K562 (cell line): ENCODE results near the gene CRCP. TPM values are rescaled to one million over a fixed set of nuclear protein-coding genes. Genes with fewer than 3 reads are reported as not detected.

ENCODE experiments used
- ATAC-seq: fragments of 200-7000 bp; cut with Tn5 transposase; 3 replicates; pipeline ENCODE4 v1.9.1; 2020; ENCODE audit warnings: moderate library complexity
- BruUV-seq: library from RNA; stranded (reverse); fragments of 400-500 nt; replicated peaks from 2 replicates; lab custom pipeline; 2021; lab: Mats Ljungman, UMichigan
- CTCF ChIA-PET: fragments of 300-600 bp; formaldehyde crosslinking; extraction: SDS; loops from one replicate; lab custom pipeline; 2021; ENCODE audit warnings: low intra/inter-chr PET ratio; lab: Yijun Ruan, JAX
- POLR2A ChIA-PET: fragments of 300-600, 350-650 bp; sonication (Branson Sonifier 250); formaldehyde crosslinking; extraction: SDS; loops from one replicate; lab custom pipeline; 2021; ENCODE audit warnings: antibody characterized with exemption, inconsistent platforms; lab: Yijun Ruan, JAX
- DNase-seq, 4 experiments: peaks; one replicate each; pipeline versions ENCODE4 v3.0.0 to v3.0.0-alpha.2; 2011 to 2018; ENCODE audit warnings: low spot score in 3 of 4, mixed read lengths in 3 of 4; ENCODE audit errors: extremely low read depth in 1 of 4
- FAIRE-seq: peaks from 2 replicates; lab custom pipeline; 2011; peaks lifted over from hg19 to GRCh38; lab: Jason Lieb, UNC
- H2AFZ ChIP-seq: 2 replicates; pipeline ENCODE4 v1.6.0; 2011; ENCODE audit warnings: low read depth, low read length, control low read depth, inconsistent platforms
- H3K27ac ChIP-seq: fragments of 200-600 bp; 3 replicates; pipeline ENCODE4 v1.8.0; 2011; ENCODE audit warnings: low read depth, mild to moderate bottlenecking, control low read depth, inconsistent platforms, low read length, moderate library complexity, mixed read lengths; ENCODE audit errors: extremely low read depth
- H3K27me3 ChIP-seq, 2 experiments: fragments of 300-600 bp in 1 of 2; 2 replicates in 1 of 2; 3 replicates in 1 of 2; pipeline versions ENCODE4 v1.6.0 to v1.8.0; 2011; ENCODE audit warnings: inconsistent platforms in 2 of 2, low read length in 2 of 2, mild to moderate bottlenecking in 1 of 2, mixed read lengths in 1 of 2, moderate library complexity in 1 of 2; ENCODE audit not compliant: control insufficient read depth in 2 of 2, insufficient read depth in 2 of 2
- H3K36me3 ChIP-seq: fragments of 300-600 bp; 3 replicates; pipeline ENCODE4 v1.8.0; 2011; ENCODE audit warnings: mild to moderate bottlenecking, low read length, inconsistent platforms; ENCODE audit not compliant: control insufficient read depth, insufficient read depth
- H3K4me1 ChIP-seq, 2 experiments: fragments of 200-600 bp in 1 of 2; replicated peaks in 1 of 2; 2 replicates in 1 of 2; 3 replicates in 1 of 2; pipeline versions ENCODE4 v1.5.1 to v1.8.0; 2011; ENCODE audit warnings: inconsistent platforms in 2 of 2, low read length in 2 of 2, mild to moderate bottlenecking in 1 of 2, mixed read lengths in 1 of 2, moderate library complexity in 1 of 2; ENCODE audit not compliant: control insufficient read depth in 2 of 2, insufficient read depth in 2 of 2
- H3K4me2 ChIP-seq: 2 replicates; pipeline ENCODE4 v1.6.1; 2011; ENCODE audit warnings: low read length, control low read depth, inconsistent platforms, mixed read lengths; ENCODE audit not compliant: insufficient read depth
- H3K4me3 ChIP-seq: fragments of 200-600 bp; sonication (generic), shearing (Covaris generic); 2 replicates; pipeline ENCODE4 v1.5.1; 2016; ENCODE audit warnings: control low read depth, inconsistent platforms
- H3K79me2 ChIP-seq: fragments of 200-600 bp; 3 replicates; pipeline ENCODE4 v1.8.0; 2011; ENCODE audit warnings: low read length, inconsistent platforms; ENCODE audit not compliant: control insufficient read depth, insufficient read depth
- H3K9ac ChIP-seq, 2 experiments: 2 replicates each; pipeline versions ENCODE4 v1.6.0 to v1.6.1; 2011; ENCODE audit warnings: low read depth in 2 of 2, low read length in 2 of 2, control low read depth in 1 of 2, inconsistent platforms in 1 of 2, mild to moderate bottlenecking in 1 of 2, mixed read lengths in 1 of 2; ENCODE audit not compliant: insufficient read depth in 1 of 2
- H3K9me1 ChIP-seq: one replicate; pipeline ENCODE4 v1.6.0; 2011; ENCODE audit warnings: inconsistent platforms, mild to moderate bottlenecking, low read length, moderate library complexity; ENCODE audit not compliant: control insufficient read depth, insufficient read depth
- H3K9me3 ChIP-seq: replicated peaks from 2 replicates; pipeline ENCODE4 v1.5.1; 2011; ENCODE audit warnings: low read depth, low read length, inconsistent platforms; ENCODE audit not compliant: control insufficient read depth, insufficient read depth
- H4K20me1 ChIP-seq: replicated peaks from 2 replicates; pipeline ENCODE4 v1.6.1; 2011; ENCODE audit warnings: low read length, inconsistent platforms, mixed read lengths; ENCODE audit not compliant: control insufficient read depth, insufficient read depth
- CBX2 ChIP-seq: fragments of 200-600 bp; sonication (generic); IDR thresholded peaks from one replicate; pipeline ENCODE4 v1.6.1; 2012; ENCODE audit warnings: mild to moderate bottlenecking, low read length, inconsistent platforms; ENCODE audit not compliant: insufficient read depth, poor library complexity, severe bottlenecking
- CSDE1 ChIP-seq, 2 experiments: fragments of 450-650 bp; IDR thresholded peaks; 2 replicates each; pipeline ENCODE4 v1.6.1; 2016; ENCODE audit warnings: mild to moderate bottlenecking in 1 of 2
- GMEB1 ChIP-seq: fragments of 250-450 bp; sonication (Bioruptor Pico); IDR thresholded peaks from 2 replicates; pipeline ENCODE4 v1.4.0; 2020; ENCODE audit warnings: mild to moderate bottlenecking
- ZBTB26 ChIP-seq: fragments of 450-650 bp; formaldehyde crosslinking; IDR thresholded peaks from 2 replicates; pipeline ENCODE4 v1.4.0; 2022; ENCODE audit warnings: missing genetic modification characterization
- WGBS: fragments of 100-300 bp; shearing (Covaris generic); methylation state at CpG from one replicate; pipeline ENCODE4 v1.1.6; 2016; ENCODE audit warnings: low coverage, mixed read lengths; ENCODE audit not compliant: insufficient coverage; ENCODE audit errors: missing lambda C conversion rate; 5-methylcytosine and 5-hydroxymethylcytosine counted together
- in situ Hi-C: fragments of 300-500 bp; cut with MboI; formaldehyde crosslinking; loops from 4 replicates; pipeline ENCODE4 v1.15.0; 2018; ENCODE audit warnings: inconsistent platforms, mixed read lengths
- intact Hi-C: fragments of 100-400 bp; cut with micrococcal nuclease; formaldehyde crosslinking; loops from 2 replicates; pipeline ENCODE4 v1.14.2; 2022
- polyA plus RNA-seq, 8 experiments: library from polyadenylated mRNA; depleted of rRNA in 4 of 8; stranded (reverse) in 5 of 8; unstranded in 3 of 8; fragments of >200 nt; fragmentation: Nextera tagmentation in 2 of 8; fragmentation: Illumina TruSeq in 1 of 8; extraction: Ambion mirVana in 2 of 8; extraction: Trizol in 1 of 8; gene quantifications; 2 replicates each; pipeline versions ENCODE4 v1.2.1 to v1.2.3, GENCODE V29; 2011 to 2014; ENCODE audit warnings: inconsistent platforms in 1 of 8, missing spikeins in 1 of 8
- total RNA-seq, 7 experiments: library from RNA; depleted of rRNA in 6 of 7; stranded (reverse); fragments of >200 nt in 6 of 7; fragmentation: Illumina TruSeq in 2 of 7; extraction: Trizol in 2 of 7; gene quantifications; 2 replicates each; pipeline versions ENCODE4 v1.2.1 to v1.2.3, GENCODE V29; 2011 to 2021; ENCODE audit warnings: low replicate concordance in 1 of 7

The CRCP gene
- total and polyA plus RNA-seq, 9 of the 15 experiments (the other 6 are each of a cell fraction or from before 2014, with no cell fraction given): 22.1 to 58.3 (median 43.4) TPM

- Histone ChIP-seq H3K9me3 (peaks cover 3% of the 10 kb centered on the region; the same call in 1 of the 2 replicates), H3K36me3 (no peaks in the 10 kb centered on the region), H3K9me1 (no peaks in the 10 kb centered on the region), H3K27me3 (no peaks in the 10 kb centered on the region), H3K4me1 (peaks cover 2 to 6% of the 10 kb centered on the region in 2 experiments; a peak in 3 of 5 replicates), H3K9ac (no peak overlapping the region), H4K20me1 (no peaks in the 10 kb centered on the region), H3K79me2 (no peaks in the 10 kb centered on the region), H3K4me2 (no peak overlapping the region), H3K27ac (no peak overlapping the region), H2AFZ (no peak overlapping the region), H3K4me3 (no peak overlapping the region)
- ChIA-PET POLR2A (interaction anchor here (0.9 kb wide), 1 partner anchor 17 kb away, joined by 3 read pairs; no protein-coding TSS in a partner anchor), CTCF (no interaction called here)
- intact Hi-C loops (no loop called here), in situ Hi-C loops (no loop called here)
- no peak for FAIRE-seq
- 90% methylated on average over 1 of the region's 1 CpG for WGBS
- ATAC-seq: no peak
- BruUV-seq: no TSS peak
- no peak for DNase-seq
- no peak for TF ChIP-seq CBX2
- TF ChIP-seq GMEB1 (CRISPR knock-in tag): no peak
- TF ChIP-seq CSDE1 (IDR thresholded peaks at IDR 0.05): no peak
- no peak for TF ChIP-seq ZBTB26 (CRISPR knock-in tag)
These were observed 44.4 kb upstream of the CRCP start for GRCh38 chr7:66070222-66070621.
